Measurements from ENCODE around the gene TOM1L1.

The TOM1L1 gene

GRCh38 chr17:54909766-54910165, 9.1 kb downstream of the TOM1L1 start:
- H3K27me3 ChIP-seq (ENCODE audit: low read length): no peaks in the 10 kb centered on the region
- H4K20me1 ChIP-seq (ENCODE audit: low read depth, low read length): no peaks in the 10 kb centered on the region
- H2AFZ ChIP-seq (ENCODE audit: low read depth, low read length, severe bottlenecking): no peak overlapping the region
- no peak overlapping the region for H3K9ac ChIP-seq (ENCODE audit: low read length)
- H3K9me2 ChIP-seq (replicated peaks; ENCODE audit: insufficient read depth, low read length): no peaks in the 10 kb centered on the region
- H3K9me3 ChIP-seq (ENCODE audit: insufficient read depth, low read length): no peaks in the 10 kb centered on the region
- H3K27ac ChIP-seq (ENCODE audit: low read depth, low read length): no peak overlapping the region
- no peaks in the 10 kb centered on the region for H3K36me3 ChIP-seq (ENCODE audit: low read length)
- H3K4me2 ChIP-seq (ENCODE audit: low read depth, low read length, poor library complexity, severe bottlenecking): no peak overlapping the region
- no peaks in the 10 kb centered on the region for H3F3A ChIP-seq (ENCODE audit: insufficient read depth)
- no peaks in the 10 kb centered on the region for H3K79me2 ChIP-seq (ENCODE audit: insufficient read depth, low read length)
- no peak overlapping the region for H3K4me3 ChIP-seq (ENCODE audit: insufficient read depth, low read length, poor library complexity, severe bottlenecking)
- TF ChIP-seq EZH2phosphoT487 (conservative IDR thresholded peaks at IDR 0.05; ENCODE audit: low read length): no peak
- TF ChIP-seq, protein P1, sequence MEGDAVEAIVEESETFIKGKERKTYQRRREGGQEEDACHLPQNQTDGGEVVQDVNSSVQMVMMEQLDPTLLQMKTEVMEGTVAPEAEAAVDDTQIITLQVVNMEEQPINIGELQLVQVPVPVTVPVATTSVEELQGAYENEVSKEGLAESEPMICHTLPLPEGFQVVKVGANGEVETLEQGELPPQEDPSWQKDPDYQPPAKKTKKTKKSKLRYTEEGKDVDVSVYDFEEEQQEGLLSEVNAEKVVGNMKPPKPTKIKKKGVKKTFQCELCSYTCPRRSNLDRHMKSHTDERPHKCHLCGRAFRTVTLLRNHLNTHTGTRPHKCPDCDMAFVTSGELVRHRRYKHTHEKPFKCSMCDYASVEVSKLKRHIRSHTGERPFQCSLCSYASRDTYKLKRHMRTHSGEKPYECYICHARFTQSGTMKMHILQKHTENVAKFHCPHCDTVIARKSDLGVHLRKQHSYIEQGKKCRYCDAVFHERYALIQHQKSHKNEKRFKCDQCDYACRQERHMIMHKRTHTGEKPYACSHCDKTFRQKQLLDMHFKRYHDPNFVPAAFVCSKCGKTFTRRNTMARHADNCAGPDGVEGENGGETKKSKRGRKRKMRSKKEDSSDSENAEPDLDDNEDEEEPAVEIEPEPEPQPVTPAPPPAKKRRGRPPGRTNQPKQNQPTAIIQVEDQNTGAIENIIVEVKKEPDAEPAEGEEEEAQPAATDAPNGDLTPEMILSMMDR (IDR thresholded peaks at IDR 0.05; ENCODE audit: insufficient read depth, low read length, poor library complexity, severe bottlenecking): no peak

DNA sequence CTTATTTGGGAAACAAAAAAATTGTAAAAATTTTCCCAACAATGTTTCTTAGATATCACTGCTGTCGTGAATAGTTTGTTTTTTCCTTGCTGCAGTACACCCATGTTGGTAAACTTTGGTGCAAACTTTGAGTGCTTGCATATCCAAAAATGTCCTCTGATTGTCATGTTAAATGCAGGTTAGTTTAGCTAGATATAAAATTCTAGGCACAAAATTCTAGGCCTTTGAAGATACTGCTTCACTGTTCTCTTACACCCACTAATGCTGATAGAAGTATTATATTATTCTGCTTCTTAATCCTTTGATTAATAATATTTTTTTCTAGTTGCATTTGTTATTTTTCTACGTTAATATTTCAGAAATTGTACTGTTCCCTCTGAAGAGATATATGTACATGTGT, 16.1 kb downstream of the TOM1L1 start:
- no peaks in the 10 kb centered on the region for H3K79me2 ChIP-seq (ENCODE audit: insufficient read depth, low read length)
- H3K27ac ChIP-seq (ENCODE audit: low read depth, low read length): no peak overlapping the region
- TF ChIP-seq EZH2phosphoT487 (conservative IDR thresholded peaks at IDR 0.05; ENCODE audit: low read length): no peak
- TF ChIP-seq, protein P1 (IDR thresholded peaks at IDR 0.05; ENCODE audit: insufficient read depth, low read length, poor library complexity, severe bottlenecking): no peak
- no peak overlapping the region for H2AFZ ChIP-seq (ENCODE audit: low read depth, low read length, severe bottlenecking)
- no peak overlapping the region for H3K4me3 ChIP-seq (ENCODE audit: insufficient read depth, low read length, poor library complexity, severe bottlenecking)
- H3K36me3 ChIP-seq (ENCODE audit: low read length): no peaks in the 10 kb centered on the region
- H3F3A ChIP-seq (ENCODE audit: insufficient read depth): no peaks in the 10 kb centered on the region
- H3K9me3 ChIP-seq (ENCODE audit: insufficient read depth, low read length): peaks cover 5% of the 10 kb centered on the region; the same call in 1 of the 2 replicates
- no peak overlapping the region for H3K4me2 ChIP-seq (ENCODE audit: low read depth, low read length, poor library complexity, severe bottlenecking)
- no peaks in the 10 kb centered on the region for H4K20me1 ChIP-seq (ENCODE audit: low read depth, low read length)
- H3K9me2 ChIP-seq (replicated peaks; ENCODE audit: insufficient read depth, low read length): no peaks in the 10 kb centered on the region
- no peaks in the 10 kb centered on the region for H3K27me3 ChIP-seq (ENCODE audit: low read length)
- no peak overlapping the region for H3K9ac ChIP-seq (ENCODE audit: low read length)

DNA sequence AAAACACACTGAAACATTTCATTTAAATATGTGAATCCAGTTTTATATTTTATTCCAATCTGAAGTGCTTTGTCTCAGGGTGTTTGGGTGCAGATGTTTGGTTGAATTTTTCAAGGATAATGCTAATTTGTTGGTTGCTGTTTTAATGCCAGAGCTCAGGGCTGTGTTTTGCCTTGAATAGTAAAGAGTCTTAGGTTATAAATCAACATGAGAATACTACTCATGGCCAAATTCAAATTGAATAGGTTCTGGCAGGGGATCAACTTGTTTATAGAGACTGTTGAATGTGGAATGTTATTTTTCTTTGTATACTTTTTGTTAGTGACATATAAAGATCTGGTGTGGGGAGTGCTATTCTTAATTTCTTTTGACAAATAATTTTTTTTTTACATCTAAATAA, 18.8 kb downstream of the TOM1L1 start:
- Histone ChIP-seq H2AFZ (ENCODE audit: low read depth, low read length, severe bottlenecking) (no peak overlapping the region), H3K4me3 (ENCODE audit: insufficient read depth, low read length, poor library complexity, severe bottlenecking) (no peak overlapping the region), H3K27ac (ENCODE audit: low read depth, low read length) (no peak overlapping the region), H3K4me2 (ENCODE audit: low read depth, low read length, poor library complexity, severe bottlenecking) (no peak overlapping the region), H4K20me1 (ENCODE audit: low read depth, low read length) (no peaks in the 10 kb centered on the region), H3K27me3 (ENCODE audit: low read length) (no peaks in the 10 kb centered on the region), H3K9ac (ENCODE audit: low read length) (no peak overlapping the region), H3F3A (ENCODE audit: insufficient read depth) (no peaks in the 10 kb centered on the region), H3K9me2 (replicated peaks; ENCODE audit: insufficient read depth, low read length) (no peaks in the 10 kb centered on the region), H3K9me3 (ENCODE audit: insufficient read depth, low read length) (peaks cover 5% of the 10 kb centered on the region; the same call in 1 of the 2 replicates), H3K79me2 (ENCODE audit: insufficient read depth, low read length) (no peaks in the 10 kb centered on the region), H3K36me3 (ENCODE audit: low read length) (no peaks in the 10 kb centered on the region)
- TF ChIP-seq, protein P1 (IDR thresholded peaks at IDR 0.05; ENCODE audit: insufficient read depth, low read length, poor library complexity, severe bottlenecking): no peak
- TF ChIP-seq EZH2phosphoT487 (conservative IDR thresholded peaks at IDR 0.05; ENCODE audit: low read length): no peak
